GM18909 (cell line): ENCODE results near the gene HEPHL1.
"Not testable (repeated sequence)": the region's sequence is repeated elsewhere in the genome, so short reads cannot be mapped to it uniquely, and the experiment has no call there.

Source experiments
- ATAC-seq: cut with Tn5 transposase; IDR thresholded peaks from one replicate; pipeline ENCODE4 v1.9.1; 2021; ENCODE audit warnings: mild to moderate bottlenecking; ENCODE audit not compliant: unreplicated experiment, poor library complexity

HEPHL1 gene

DNA sequence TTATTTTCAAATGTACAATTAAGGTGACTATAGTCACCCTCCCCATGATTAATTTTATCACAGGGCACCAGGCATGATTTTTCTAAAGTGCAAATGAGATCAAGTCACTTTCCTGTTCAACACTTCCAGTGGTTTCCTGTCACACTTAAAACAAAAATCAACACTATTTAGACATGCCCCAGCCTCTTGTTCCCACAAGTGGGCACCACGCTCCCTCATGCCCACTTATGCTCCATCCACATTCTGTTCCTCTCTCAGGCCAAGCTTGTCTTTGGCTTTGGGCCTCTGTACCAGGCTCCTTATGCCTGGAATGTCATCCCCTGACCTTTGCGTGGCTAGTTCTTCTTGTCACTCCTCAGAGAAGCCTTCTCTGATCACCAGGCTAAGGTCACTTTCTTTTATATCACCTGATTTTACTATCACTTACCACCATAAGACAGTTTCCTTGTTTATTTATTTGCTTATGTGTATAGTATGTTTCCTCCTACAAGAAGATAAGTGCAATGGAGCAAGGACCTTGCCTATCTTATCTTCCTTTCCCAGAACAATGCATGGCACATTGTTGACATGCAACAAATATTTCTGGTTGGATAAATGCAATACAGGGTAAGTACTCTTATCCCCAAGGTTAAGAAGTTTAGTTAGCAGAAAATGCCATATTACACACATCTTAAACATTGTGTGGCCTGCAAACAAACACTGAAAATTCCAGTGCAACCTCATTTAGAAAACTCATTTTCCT, 56.6 kb downstream of the HEPHL1 start:
- ATAC-seq = no peak

DNA sequence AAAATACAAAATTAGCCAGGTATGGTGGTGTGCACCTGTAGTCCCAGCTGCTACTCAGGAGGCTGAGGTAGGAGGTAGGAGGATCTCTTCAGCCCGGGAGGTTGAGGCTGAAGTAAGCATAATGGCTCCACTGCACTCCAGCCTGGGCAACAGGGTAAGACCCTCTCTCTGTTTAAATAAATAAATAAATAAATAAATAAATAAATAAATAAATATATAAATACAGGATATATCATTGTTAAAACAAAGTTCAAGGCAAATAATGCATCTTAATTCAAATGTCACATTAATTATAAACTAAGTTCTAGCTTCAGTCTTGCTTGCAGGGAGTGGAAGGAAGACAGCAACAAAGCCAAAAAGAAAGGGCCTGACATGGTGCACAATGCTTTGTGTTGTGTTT, 63.0 kb downstream of the HEPHL1 start:
- no peak for ATAC-seq

GRCh38 chr11:94088906-94089305, 67.8 kb downstream of the HEPHL1 start:
- ATAC-seq = no peak

DNA sequence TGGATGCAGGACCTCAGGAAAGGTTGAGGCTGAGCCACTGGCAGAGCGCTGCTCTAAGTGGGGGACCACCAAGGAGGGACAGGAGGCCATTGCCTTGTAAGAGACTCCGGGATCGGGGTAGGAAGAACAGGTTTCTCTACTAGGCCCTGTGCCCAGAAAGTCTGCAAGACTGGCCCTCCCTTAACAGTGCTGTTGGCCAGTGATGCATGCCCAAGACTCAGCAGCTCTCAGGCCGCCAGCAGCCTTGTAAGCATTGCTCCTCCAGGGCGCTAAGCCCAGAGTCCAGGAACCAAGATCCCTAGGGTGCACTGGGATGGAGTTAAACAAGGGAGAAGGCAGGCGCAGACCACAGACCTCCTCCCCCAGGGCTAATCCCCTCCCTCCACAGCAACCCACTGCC, 68.2 kb downstream of the HEPHL1 start:
- no peak for ATAC-seq

GRCh38 chr11:94090401-94090800, 69.2 kb downstream of the HEPHL1 start:
- no peak for ATAC-seq

DNA sequence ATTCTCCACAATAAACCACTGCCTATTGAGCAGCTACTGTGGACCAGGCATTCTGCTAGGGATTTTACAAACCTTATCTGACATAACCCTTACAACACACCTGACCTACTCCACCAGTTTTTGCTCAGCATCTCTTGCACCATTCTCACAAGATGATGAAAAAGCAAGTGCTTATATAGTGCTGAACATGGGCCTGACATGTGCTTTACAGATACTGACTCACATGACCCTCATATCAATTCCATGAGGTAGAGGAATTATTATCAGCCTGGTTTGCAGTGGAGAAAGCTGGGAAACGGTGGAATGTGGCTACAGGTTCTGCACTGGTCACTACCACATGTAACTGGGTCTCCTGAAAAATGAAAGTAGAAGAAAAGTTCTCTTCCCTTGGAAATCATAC, 69.9 kb downstream of the HEPHL1 start:
- ATAC-seq = no peak

GRCh38 chr11:94100253-94100652, 79.1 kb downstream of the HEPHL1 start:
- ATAC-seq = no peak

DNA sequence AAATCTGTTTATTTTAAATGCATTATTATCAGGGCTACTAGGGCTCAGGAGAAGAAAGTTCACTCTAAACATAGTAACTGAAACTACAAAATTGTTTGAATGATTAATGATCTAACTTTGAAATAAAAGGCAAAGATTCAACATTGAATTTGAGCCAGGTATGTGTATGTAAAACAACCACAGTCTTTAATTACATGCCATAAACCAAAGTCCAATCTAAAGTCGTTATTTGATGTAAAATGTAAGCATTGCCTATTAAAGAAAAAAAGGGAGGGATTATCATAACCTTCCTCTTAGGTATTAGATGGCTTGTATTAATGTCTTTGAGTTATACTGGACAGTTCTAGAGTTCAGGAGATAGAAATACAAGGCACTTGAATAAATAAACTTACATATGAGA, 82.3 kb downstream of the HEPHL1 start:
- no peak for ATAC-seq

DNA sequence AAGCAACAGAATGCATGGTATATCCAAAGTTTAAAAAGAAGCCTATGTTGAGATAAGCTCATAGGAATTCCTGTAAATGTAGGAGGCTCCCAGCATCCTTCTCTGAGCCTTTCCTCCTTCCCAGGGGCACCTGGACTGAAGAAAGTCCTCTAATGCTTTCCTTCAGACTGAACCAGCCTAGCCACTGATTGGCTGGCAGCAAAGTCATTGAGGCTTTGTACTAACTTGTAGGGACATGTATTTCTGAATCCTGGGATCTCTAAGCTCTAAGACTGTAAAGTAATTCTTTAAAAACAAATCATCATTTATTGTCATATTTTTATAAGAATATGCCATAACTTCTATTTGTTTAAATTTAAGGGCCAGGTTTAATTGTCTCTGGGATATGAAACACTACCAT, 83.6 kb downstream of the HEPHL1 start:
- ATAC-seq = no peak

DNA sequence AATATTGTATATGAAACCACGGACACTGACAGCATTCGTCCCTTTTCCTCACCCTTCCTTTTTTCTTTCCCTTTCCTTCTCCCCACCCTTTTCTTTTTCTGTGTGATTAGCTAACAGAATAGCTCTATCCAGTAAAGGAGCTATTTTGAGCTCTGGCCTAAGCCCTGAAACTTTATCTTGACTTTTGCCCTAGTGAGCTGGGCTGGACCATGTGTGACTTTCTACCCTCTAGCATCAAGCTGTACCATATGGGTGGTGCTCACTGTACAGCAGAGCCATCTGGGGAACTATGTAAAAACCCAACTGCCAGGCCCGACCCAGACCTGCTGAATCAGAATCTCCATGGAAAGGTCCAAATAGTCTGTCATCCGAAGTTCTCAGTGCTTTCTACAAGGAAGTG, 85.6 kb downstream of the HEPHL1 start:
- ATAC-seq = no peak

- no peak for ATAC-seq
Observed at GRCh38 chr11:94107363-94107762, 86.2 kb downstream of the HEPHL1 start.

- no peak for ATAC-seq
Observed at GRCh38 chr11:94111241-94111640, 90.1 kb downstream of the HEPHL1 start.

DNA sequence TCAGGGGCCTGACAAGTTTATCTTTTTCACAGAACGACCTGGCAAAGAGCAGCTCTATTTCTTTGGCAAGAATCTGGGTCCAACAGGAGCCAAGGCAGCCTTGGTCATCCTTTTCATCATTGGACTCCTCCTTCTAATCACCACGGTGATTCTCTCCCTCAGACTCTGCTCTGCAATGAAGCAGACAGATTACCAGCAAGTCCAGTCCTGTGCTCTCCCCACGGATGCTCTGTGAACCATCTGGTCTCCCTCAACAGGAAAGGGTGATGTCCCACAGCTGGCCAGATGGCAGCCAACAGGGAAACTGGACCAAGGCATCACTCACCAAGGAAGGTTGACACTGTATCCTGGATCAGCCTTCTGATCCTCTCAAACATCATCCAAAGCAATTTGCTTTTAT, 90.5 kb downstream of the HEPHL1 start:
- ATAC-seq = no peak

DNA sequence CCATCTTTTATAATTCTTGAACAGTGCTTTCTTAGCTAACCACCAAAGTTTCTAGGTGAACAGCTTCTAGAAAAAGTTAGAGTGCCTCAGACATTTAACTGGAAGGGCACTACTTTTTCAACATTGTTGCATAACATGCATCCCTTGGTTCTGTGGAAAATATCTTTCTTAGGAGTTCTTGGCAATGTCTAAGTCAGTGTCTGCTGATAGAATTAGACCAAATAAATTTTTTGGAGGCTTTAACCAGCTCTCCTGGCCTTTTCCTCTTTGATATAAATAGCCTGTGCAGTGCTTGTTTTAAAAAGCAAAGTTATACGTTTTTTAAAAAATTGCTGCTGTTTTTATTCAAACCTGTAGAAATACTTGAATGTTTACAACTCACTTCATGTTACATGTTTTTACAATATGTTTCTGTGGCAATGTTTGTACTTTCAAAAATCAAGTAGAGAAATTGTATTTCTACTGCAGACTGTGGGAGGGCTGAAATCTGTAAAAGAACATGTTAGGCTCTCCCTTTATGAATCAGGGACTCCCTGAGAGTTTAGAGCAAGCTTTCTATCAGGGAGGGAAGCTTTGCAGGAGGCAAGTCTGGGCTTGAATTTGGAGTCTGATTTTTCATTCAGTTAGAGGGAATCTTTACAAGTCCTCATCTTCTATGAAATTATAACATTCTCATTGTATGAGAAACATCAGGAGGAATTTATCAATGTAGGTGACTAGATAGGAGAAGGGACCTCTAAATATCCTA, 91.2 kb downstream of the HEPHL1 start:
- ATAC-seq = no peak

DNA sequence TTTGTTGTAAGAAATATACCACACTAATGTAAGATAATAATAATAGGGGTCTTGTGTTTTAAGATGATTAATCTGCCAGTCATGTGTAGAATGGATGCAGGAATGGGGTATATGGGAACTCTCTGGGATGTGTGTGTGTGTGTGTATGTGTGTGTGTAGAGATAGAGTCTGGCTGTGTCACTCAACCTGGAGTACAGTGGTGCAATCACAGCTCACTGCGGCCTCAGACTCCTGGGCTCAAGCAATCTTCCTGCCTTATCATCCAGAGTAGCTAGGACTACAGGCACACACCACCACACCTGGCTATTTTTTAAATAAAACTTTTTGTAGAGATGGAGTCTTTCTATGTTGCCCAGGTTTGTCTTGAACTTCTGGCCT, 96.0 kb downstream of the HEPHL1 start:
- ATAC-seq = no peak

GRCh38 chr11:94117871-94118270, 96.7 kb downstream of the HEPHL1 start:
- ATAC-seq = no peak

DNA sequence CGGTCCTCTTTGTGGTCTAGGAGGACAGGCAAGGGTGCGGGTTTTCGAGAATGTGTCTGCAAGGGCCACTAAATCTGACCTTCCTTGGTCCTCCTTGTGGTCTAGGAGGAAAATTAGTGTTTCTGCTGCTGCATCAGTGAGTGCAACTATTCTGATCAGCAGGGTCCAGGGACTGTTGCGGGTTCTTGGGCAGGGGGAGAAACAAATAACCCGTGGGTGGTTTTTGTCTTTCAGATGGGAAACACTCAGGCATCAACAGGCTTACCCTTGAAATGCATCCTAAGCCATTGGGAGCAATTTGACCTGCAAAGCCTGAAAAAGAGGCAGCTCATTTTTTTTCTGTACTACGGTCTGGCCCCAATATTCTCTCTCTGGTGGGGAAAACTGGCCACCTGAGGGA, 98.5 kb downstream of the HEPHL1 start:
- ATAC-seq = not testable (repeated sequence)

DNA sequence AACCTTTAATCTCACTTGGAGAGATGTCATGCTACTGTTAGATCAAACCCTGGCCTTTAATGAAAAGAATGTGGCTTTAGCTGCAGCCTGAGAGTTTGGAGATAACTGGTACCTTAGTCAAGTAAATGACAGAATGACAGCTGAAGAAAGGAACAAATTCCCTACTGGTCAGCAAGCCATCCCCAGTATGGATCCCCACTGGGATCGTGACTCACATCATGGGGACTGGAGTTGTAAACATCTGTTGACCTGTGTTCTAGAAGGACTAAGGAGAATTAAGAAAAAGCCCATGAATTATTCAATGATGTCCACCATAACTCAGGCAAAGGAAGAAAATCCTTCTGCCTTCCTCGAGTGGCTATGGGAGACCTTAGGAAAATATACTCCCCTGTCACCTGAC, 99.4 kb downstream of the HEPHL1 start:
- ATAC-seq = not testable (repeated sequence)

DNA sequence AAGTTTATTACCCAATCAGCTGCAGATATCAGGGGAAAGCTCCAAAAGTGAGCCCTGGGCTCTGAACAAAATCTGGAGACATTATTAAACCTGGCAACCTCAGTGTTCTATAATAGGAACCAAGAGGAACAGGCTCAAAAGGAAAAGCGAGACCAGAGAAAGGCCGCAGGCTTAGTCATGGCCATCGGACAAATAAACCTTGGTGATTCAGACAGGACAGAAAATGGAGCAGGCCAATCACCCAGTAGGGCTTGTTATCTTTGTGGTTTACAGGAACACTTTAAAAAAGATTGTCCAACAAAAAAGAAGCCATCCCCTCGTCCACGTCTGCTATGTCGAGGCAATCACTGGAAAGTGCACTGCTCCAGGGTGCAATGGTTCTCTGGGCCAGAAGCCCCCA, 99.8 kb downstream of the HEPHL1 start:
- no peak for ATAC-seq

GRCh38 chr11:94125407-94126115, 104.4 kb downstream of the HEPHL1 start:
- ATAC-seq = no peak

DNA sequence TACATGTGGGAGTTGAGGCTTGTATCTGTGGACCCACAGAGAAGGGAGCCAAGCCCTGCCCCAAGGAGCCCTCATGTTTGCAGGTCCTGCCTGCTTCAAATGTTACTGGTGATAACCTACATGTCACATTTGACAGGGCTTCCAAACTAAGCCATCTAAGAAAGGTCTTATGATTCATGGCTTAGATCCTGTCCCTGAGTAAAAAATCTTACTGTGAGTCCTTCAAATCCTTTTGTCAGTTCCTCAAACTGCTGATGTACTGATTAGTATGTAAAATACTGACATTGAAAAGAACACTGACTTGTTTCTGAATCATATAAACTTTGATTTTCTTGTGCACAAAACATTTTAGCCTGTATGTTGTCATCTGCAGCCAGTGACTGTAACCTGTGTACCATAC, 106.5 kb downstream of the HEPHL1 start:
- ATAC-seq = no peak
